Right lobe of liver (tissue), 6 donors: ENCODE measurements around the gene PIWIL1. TPM values are rescaled to one million over a fixed set of nuclear protein-coding genes. Genes with fewer than 3 reads are reported as not detected.

Experiments
- ATAC-seq, 4 donors: fragments of 200-7000 bp; cut with Tn5 transposase; one replicate each; pipeline ENCODE4 v1.9.1; 2020; ENCODE audit warnings: mild to moderate bottlenecking in 4 of 4, moderate library complexity in 4 of 4
- DNase-seq, 3 donors: peaks; one replicate each; pipeline ENCODE4 v3.0.0-alpha.2; 2020
- H3K27ac ChIP-seq, 3 donors: fragments of 200-600 bp; one replicate each; pipeline ENCODE4 v1.8.0; 2022
- H3K27me3 ChIP-seq, 2 donors: fragments of 200-600 bp; one replicate each; pipeline ENCODE4 v1.8.0; 2022
- H3K36me3 ChIP-seq, 4 donors: fragments of 200-600 bp; sonication (generic) in 1 of 4; one replicate each; pipeline versions ENCODE4 v1.5.1 to v1.8.0; 2017 to 2022; ENCODE audit warnings: control low read depth in 1 of 4
- H3K4me1 ChIP-seq, 4 donors: fragments of 200-600 bp; sonication (generic) in 1 of 4; one replicate each; pipeline versions ENCODE4 v1.5.1 to v1.8.0; 2017 to 2022; ENCODE audit warnings: control low read depth in 1 of 4
- H3K4me3 ChIP-seq, 3 donors: fragments of 200-600 bp; one replicate each; pipeline ENCODE4 v1.8.0; 2022
- H3K9me3 ChIP-seq, 4 donors: fragments of 200-600 bp; sonication (generic) in 1 of 4; one replicate each; pipeline versions ENCODE4 v1.5.1 to v1.8.0; 2017 to 2022; ENCODE audit warnings: control low read depth in 1 of 4
- CTCF ChIP-seq, 4 donors: fragments of 200-600 bp in 3 of 4; fragments of 450-650 bp in 1 of 4; IDR thresholded peaks; one replicate each; pipeline versions ENCODE4 v1.5.1 to v1.8.0; 2016 to 2022; ENCODE audit warnings: antibody characterized with exemption in 4 of 4, mild to moderate bottlenecking in 2 of 4
- POLR2A ChIP-seq: fragments of 450-650 bp; IDR thresholded peaks from one replicate; pipeline ENCODE4 v1.6.1; 2017; ENCODE audit warnings: antibody characterized with exemption, mild to moderate bottlenecking
- WGBS: methylation state at CpG from one replicate; pipeline ENCODE4 v1.1.6; 2018; ENCODE audit warnings: low coverage, low lambda C conversion rate; ENCODE audit not compliant: insufficient coverage; ENCODE audit errors: missing lambda C conversion rate; 5-methylcytosine and 5-hydroxymethylcytosine counted together
- intact Hi-C, 2 donors: fragments of 100-400 bp; cut with DNase I; formaldehyde crosslinking; loops; one replicate each; pipeline versions ENCODE4 v1.11.2 to v1.14.1; 2022
- total RNA-seq, 6 experiments: library from RNA; depleted of rRNA in 2 of 6; stranded (reverse); fragments of >200 nt in 2 of 6; fragmentation: NEBNext Ultra II Directional in 3 of 6; extraction: Animal tissue kit (Norgen Biotek cat#: 25700) in 3 of 6; gene quantifications; one replicate each; pipeline versions ENCODE4 v1.1.0 to v1.2.4, GENCODE V29; 2016 to 2023
- donor health status: DM: no; HTN: yes; CAD: no.
- donor health status: DM: no; HTN: no; CAD: no.
- donor health status: DM: no; HTN: no; CAD: no.
- donor health status: DM: no; HTN: yes; CAD: no.
- donor health status: DM: no; HTN: yes; CAD: no.

Gene PIWIL1
- total RNA-seq, 6 experiments from 2014 or later, result not detected

GRCh38 chr12:130336723-130337487, 782 bp upstream of the PIWIL1 start:
- DNase-seq, result no peak
- H3K36me3 ChIP-seq, result no peaks in the 10 kb centered on the region
- H3K4me1 ChIP-seq, result no peaks in the 10 kb centered on the region
- whole genome bisulfite sequencing, result 73% methylated on average over 16 of the region's 33 CpGs
- no peak overlapping the region for H3K4me3 ChIP-seq
- no peak for TF ChIP-seq POLR2A
- no peak for TF ChIP-seq CTCF (IDR thresholded peaks at IDR 0.05)
- H3K27me3 ChIP-seq, result peaks cover 0 to 14% of the 10 kb centered on the region in 2 donors
- intact Hi-C loops, result loop anchor here (5.0 kb wide), 1 partner anchor 290 kb away; no protein-coding TSS in a partner anchor
- ATAC-seq, result no peak
- no peak overlapping the region for H3K27ac ChIP-seq
- H3K9me3 ChIP-seq, result no peaks in the 10 kb centered on the region

- Histone ChIP-seq H3K27ac (no peak overlapping the region), H3K4me1 (peaks cover 0 to 2% (median 0%) of the 10 kb centered on the region in 4 donors), H3K4me3 (no peak overlapping the region), H3K9me3 (no peaks in the 10 kb centered on the region), H3K36me3 (no peaks in the 10 kb centered on the region), H3K27me3 (peaks cover 0 to 14% of the 10 kb centered on the region in 2 donors)
- intact Hi-C loops, result loop anchor here (5.0 kb wide), 1 partner anchor 292 kb away; no protein-coding TSS in a partner anchor
- DNase-seq (no peak), ATAC-seq (no peak)
- TF ChIP-seq CTCF (IDR thresholded peaks at IDR 0.05), result no peak
- no peak for TF ChIP-seq POLR2A
- WGBS, result 34% methylated on average over 18 of the region's 82 CpGs
Observed at GRCh38 chr12:130338794-130339601, 1.3 kb downstream of the PIWIL1 start.

- intact Hi-C loops, result loop anchor here (5.0 kb wide), 1 partner anchor 293 kb away; no protein-coding TSS in a partner anchor
- peaks cover 0 to 11% of the 10 kb centered on the region in 2 donors for H3K27me3 ChIP-seq
- H3K9me3 ChIP-seq, result no peaks in the 10 kb centered on the region
- no peak for TF ChIP-seq POLR2A
- TF ChIP-seq CTCF (IDR thresholded peaks at IDR 0.05), result no peak
- 51% methylated on average over 15 of the region's 15 CpGs for WGBS
- peaks cover 0 to 9% (median 4%) of the 10 kb centered on the region in 4 donors for H3K4me1 ChIP-seq
- no peak overlapping the region for H3K27ac ChIP-seq
- ATAC-seq (peak in 1 of 4 donors; percentile 13), DNase-seq (no peak)
- H3K36me3 ChIP-seq, result no peaks in the 10 kb centered on the region
- no peak overlapping the region for H3K4me3 ChIP-seq
Observed at GRCh38 chr12:130339951-130340350, 2.3 kb downstream of the PIWIL1 start.

- H3K36me3 ChIP-seq, result no peaks in the 10 kb centered on the region
- WGBS, result 70% methylated on average over 8 of the region's 8 CpGs
- peaks cover 0 to 21% (median 8%) of the 10 kb centered on the region in 4 donors for H3K4me1 ChIP-seq
- no peak for TF ChIP-seq CTCF (IDR thresholded peaks at IDR 0.05)
- no peak for TF ChIP-seq POLR2A
- DNase-seq (no peak), ATAC-seq (peak in 2 of 4 donors; percentile 20 to 51)
- peaks cover 0 to 8% of the 10 kb centered on the region in 2 donors for H3K27me3 ChIP-seq
- no peak overlapping the region for H3K4me3 ChIP-seq
- intact Hi-C loops, result no loop called here
- no peaks in the 10 kb centered on the region for H3K9me3 ChIP-seq
- H3K27ac ChIP-seq, result no peak overlapping the region
Observed at GRCh38 chr12:130342442-130342841, 4.8 kb downstream of the PIWIL1 start.
